GM23248 (cell line): Measurements from ENCODE around the gene ELL2. TPM values are rescaled to one million over a fixed set of nuclear protein-coding genes. Genes with fewer than 3 reads are reported as not detected.
A peak's percentile ranks its signal among the peaks of the same experiment; 100 is the strongest.
"Not testable (repeated sequence)": the region's sequence is repeated elsewhere in the genome, so short reads cannot be mapped to it uniquely, and the experiment has no call there.

Source experiments
- DNase-seq: peaks from one replicate; pipeline ENCODE4 v3.0.0-alpha.2; 2015
- H2AFZ ChIP-seq: fragments of 200-600 bp; sonication (generic); 2 replicates; pipeline ENCODE4 v1.6.1; 2016; ENCODE audit warnings: antibody characterized with exemption
- H3F3A ChIP-seq: fragments of 200-600 bp; sonication (generic); 2 replicates; pipeline ENCODE4 v1.6.1; 2016; ENCODE audit warnings: mild to moderate bottlenecking, antibody characterized with exemption, mixed run types; ENCODE audit not compliant: insufficient read depth
- H3K27ac ChIP-seq: fragments of 200-600 bp; sonication (generic); 2 replicates; pipeline ENCODE4 v1.5.1; 2016; ENCODE audit warnings: mild to moderate bottlenecking
- H3K27me3 ChIP-seq: fragments of 200-600 bp; sonication (generic); replicated peaks from 2 replicates; pipeline ENCODE4 v1.6.1; 2016; ENCODE audit warnings: mild to moderate bottlenecking; ENCODE audit not compliant: insufficient read depth
- H3K36me3 ChIP-seq: fragments of 200-600 bp; sonication (generic); 2 replicates; pipeline ENCODE4 v1.6.1; 2016; ENCODE audit warnings: low read depth, mild to moderate bottlenecking
- H3K4me1 ChIP-seq: fragments of 200-600 bp; sonication (generic); 2 replicates; pipeline ENCODE4 v1.6.1; 2016; ENCODE audit warnings: mild to moderate bottlenecking; ENCODE audit not compliant: insufficient read depth
- H3K4me2 ChIP-seq: fragments of 200-600 bp; sonication (generic); one replicate; pipeline ENCODE4 v1.6.1; 2016; ENCODE audit warnings: mild to moderate bottlenecking; ENCODE audit not compliant: unreplicated experiment
- H3K4me3 ChIP-seq: fragments of 200-600 bp; sonication (generic); 2 replicates; pipeline ENCODE4 v1.5.1; 2016; ENCODE audit warnings: mild to moderate bottlenecking
- H3K79me2 ChIP-seq: fragments of 200-600 bp; sonication (generic); 2 replicates; pipeline ENCODE4 v1.6.1; 2016; ENCODE audit warnings: mild to moderate bottlenecking; ENCODE audit not compliant: insufficient read depth
- H3K9ac ChIP-seq: fragments of 200-600 bp; sonication (generic); 2 replicates; pipeline ENCODE4 v1.6.1; 2016; ENCODE audit warnings: mild to moderate bottlenecking
- H3K9me2 ChIP-seq: fragments of 200-600 bp; sonication (generic); 2 replicates; pipeline ENCODE4 v1.6.1; 2016; ENCODE audit warnings: mixed run types, mild to moderate bottlenecking, moderate library complexity; ENCODE audit not compliant: insufficient read depth
- H3K9me3 ChIP-seq: fragments of 200-600 bp; sonication (generic); one replicate; pipeline ENCODE4 v1.6.1; 2017; ENCODE audit warnings: low read depth
- H4K20me1 ChIP-seq: fragments of 200-600 bp; sonication (generic); 2 replicates; pipeline ENCODE4 v1.6.0; 2016; ENCODE audit not compliant: insufficient read depth
- EZH2 ChIP-seq: fragments of 200-600 bp; sonication (generic); IDR thresholded peaks from 2 replicates; pipeline ENCODE4 v1.6.1; 2018; ENCODE audit warnings: antibody characterized with exemption, mild to moderate bottlenecking; ENCODE audit not compliant: insufficient read depth, poor library complexity, severe bottlenecking
- EZH2phosphoT487 ChIP-seq: fragments of 200-600 bp; sonication (generic); IDR thresholded peaks from 2 replicates; pipeline ENCODE4 v1.6.1; 2018; ENCODE audit warnings: antibody characterized with exemption, moderate library complexity, mild to moderate bottlenecking, low read depth; ENCODE audit not compliant: insufficient read depth
- WGBS, 2 experiments: methylation state at CpG; one replicate each; pipeline ENCODE4 v1.1.6; 2015 to 2017; ENCODE audit warnings: low lambda C conversion rate in 2 of 2, low coverage in 1 of 2; ENCODE audit errors: missing lambda C conversion rate in 2 of 2; 5-methylcytosine and 5-hydroxymethylcytosine counted together
- in situ Hi-C: fragments of 300-500 bp; cut with MboI; formaldehyde crosslinking; loops from 2 replicates; pipeline ENCODE4 v1.15.0; 2020
- polyA plus RNA-seq: library from polyadenylated mRNA; unstranded; fragments of >200 nt; fragmentation: Nextera tagmentation; extraction: Ambion mirVana; gene quantifications from 2 replicates; pipeline ENCODE4 v1.2.1, GENCODE V29; 2016
- total RNA-seq: library from RNA; depleted of rRNA; stranded (reverse); fragments of >200 nt; shearing (Covaris generic); gene quantifications from 2 replicates; pipeline ENCODE4 v1.2.3, GENCODE V29; 2014

The ELL2 gene
- total and polyA plus RNA-seq, 2 experiments from 2014 or later: 159 to 243 TPM

- Histone ChIP-seq H2AFZ (no peak overlapping the region), H4K20me1 (no peaks in the 10 kb centered on the region), H3K9me3 (no peaks in the 10 kb centered on the region), H3K4me1 (peaks cover 38% of the 10 kb centered on the region), H3K36me3 (no peaks in the 10 kb centered on the region), H3K27me3 (no peaks in the 10 kb centered on the region), H3F3A (peaks cover 39% of the 10 kb centered on the region), H3K9me2 (no peaks in the 10 kb centered on the region), H3K27ac (peak overlapping the region; percentile 98; the same call in 1 of the 2 replicates), H3K4me3 (no peak overlapping the region), H3K4me2 (no peak overlapping the region), H3K9ac (no peak overlapping the region), H3K79me2 (no peaks in the 10 kb centered on the region)
- in situ Hi-C loops: no loop called here
- 97 to 98% methylated on average over 7 of the region's 7 CpGs for WGBS, 2 experiments
- TF ChIP-seq EZH2phosphoT487 (no peak), EZH2 (no peak)
- DNase-seq: no peak
Measured at GRCh38 chr5:95856501-95856981, 105.1 kb downstream of the ELL2 start.

GRCh38 chr5:95853490-95853889 lies 108.2 kb downstream of the ELL2 start:
- TF ChIP-seq EZH2 (no peak), EZH2phosphoT487 (no peak)
- Histone ChIP-seq H3K79me2 (no peaks in the 10 kb centered on the region), H3K4me1 (peaks cover 25% of the 10 kb centered on the region), H3K4me2 (no peak overlapping the region), H3K4me3 (no peak overlapping the region), H4K20me1 (no peaks in the 10 kb centered on the region), H2AFZ (no peak overlapping the region), H3F3A (peaks cover 23% of the 10 kb centered on the region), H3K9ac (no peak overlapping the region), H3K27me3 (no peaks in the 10 kb centered on the region), H3K9me2 (no peaks in the 10 kb centered on the region), H3K27ac (no peak overlapping the region), H3K9me3 (no peaks in the 10 kb centered on the region), H3K36me3 (no peaks in the 10 kb centered on the region)
- DNase-seq: no peak
- 86 to 98% methylated on average over 3 of the region's 3 CpGs for WGBS, 2 experiments
- in situ Hi-C loops: no loop called here

GRCh38 chr5:95852567-95852966 lies 109.1 kb downstream of the ELL2 start:
- H2AFZ ChIP-seq: no peak overlapping the region
- no peak for TF ChIP-seq EZH2
- no peak for TF ChIP-seq EZH2phosphoT487
- H3K79me2 ChIP-seq: no peaks in the 10 kb centered on the region
- in situ Hi-C loops: no loop called here
- no peak for DNase-seq
- no peaks in the 10 kb centered on the region for H3K36me3 ChIP-seq
- H4K20me1 ChIP-seq: no peaks in the 10 kb centered on the region
- H3K9me2 ChIP-seq: no peaks in the 10 kb centered on the region
- H3K9me3 ChIP-seq: no peaks in the 10 kb centered on the region
- H3K4me1 ChIP-seq: peaks cover 27% of the 10 kb centered on the region
- H3K27ac ChIP-seq: no peak overlapping the region
- no peak overlapping the region for H3K9ac ChIP-seq
- no peaks in the 10 kb centered on the region for H3K27me3 ChIP-seq
- no peak overlapping the region for H3K4me2 ChIP-seq
- H3F3A ChIP-seq: peaks cover 16% of the 10 kb centered on the region
- 93 to 94% methylated on average over 5 of the region's 5 CpGs for WGBS, 2 experiments
- no peak overlapping the region for H3K4me3 ChIP-seq

- in situ Hi-C loops: not testable (repeated sequence)
- 96 to 97% methylated on average over 23 to 34 of the region's 34 CpGs for WGBS, 2 experiments
Measured at GRCh38 chr5:95851141-95851540, 110.5 kb downstream of the ELL2 start.

GRCh38 chr5:95850391-95850894 lies 111.2 kb downstream of the ELL2 start:
- 93 to 96% methylated on average over 5 of the region's 5 CpGs for WGBS, 2 experiments
- Histone ChIP-seq H3K9ac (no peak overlapping the region), H3K27ac (no peak overlapping the region), H3F3A (peaks cover 8% of the 10 kb centered on the region; the same call in 1 of the 2 replicates), H3K4me3 (no peak overlapping the region), H4K20me1 (no peaks in the 10 kb centered on the region), H2AFZ (no peak overlapping the region), H3K27me3 (no peaks in the 10 kb centered on the region), H3K9me2 (no peaks in the 10 kb centered on the region), H3K4me1 (peaks cover 27% of the 10 kb centered on the region), H3K36me3 (no peaks in the 10 kb centered on the region), H3K4me2 (no peak overlapping the region), H3K79me2 (no peaks in the 10 kb centered on the region), H3K9me3 (no peaks in the 10 kb centered on the region)
- in situ Hi-C loops: no loop called here
- no peak for TF ChIP-seq EZH2phosphoT487
- no peak for TF ChIP-seq EZH2
- DNase-seq: peak; percentile 52

More at GRCh38 chr5:95851141-95851540, 110.5 kb downstream of the ELL2 start:
- H3K9ac ChIP-seq, H3K9me2 ChIP-seq, H3K4me3 ChIP-seq, H3K79me2 ChIP-seq, H3K27me3 ChIP-seq, DNase-seq, H2AFZ ChIP-seq, H3F3A ChIP-seq, H3K36me3 ChIP-seq, H3K27ac ChIP-seq, H4K20me1 ChIP-seq, H3K9me3 ChIP-seq, H3K4me2 ChIP-seq: not testable (repeated sequence)
- H3K4me1 ChIP-seq: peaks cover 27% of the 10 kb centered on the region
